Keratinocyte (primary cell): ENCODE measurements around the gene CNTNAP2. TPM values are rescaled to one million over a fixed set of nuclear protein-coding genes. Genes with fewer than 3 reads are reported as not detected.

Source experiments
- DNase-seq: peaks from one replicate; pipeline ENCODE4 v3.0.0-alpha.2; 2011; ENCODE audit warnings: low read depth, missing footprints, low spot score
- FAIRE-seq: peaks from 2 replicates; lab custom pipeline; 2011; peaks lifted over from hg19 to GRCh38; lab: Jason Lieb, UNC
- H2AFZ ChIP-seq: 2 replicates; pipeline ENCODE4 v1.6.0; 2012; ENCODE audit warnings: low read length, control low read depth, inconsistent platforms; ENCODE audit not compliant: control insufficient read depth
- H3K27ac ChIP-seq: 2 replicates; pipeline ENCODE4 v1.5.1; 2011; ENCODE audit warnings: low read length; ENCODE audit not compliant: control insufficient read depth, insufficient read depth
- H3K27me3 ChIP-seq: 3 replicates; pipeline ENCODE4 v1.6.0; 2011; ENCODE audit warnings: low read length; ENCODE audit not compliant: control insufficient read depth, insufficient read depth; ENCODE audit errors: extremely low read depth
- H3K36me3 ChIP-seq, 2 experiments: 2 replicates in 1 of 2; 3 replicates in 1 of 2; pipeline ENCODE4 v1.5.1; 2011; ENCODE audit warnings: low read length in 2 of 2, mild to moderate bottlenecking in 1 of 2; ENCODE audit not compliant: control insufficient read depth in 2 of 2, insufficient read depth in 2 of 2; ENCODE audit errors: extremely low read depth in 1 of 2
- H3K4me1 ChIP-seq: 3 replicates; pipeline ENCODE4 v1.5.1; 2011; ENCODE audit warnings: low read length; ENCODE audit not compliant: control insufficient read depth, insufficient read depth; ENCODE audit errors: extremely low read depth
- H3K4me2 ChIP-seq: 3 replicates; pipeline ENCODE4 v1.6.0; 2011; ENCODE audit warnings: low read depth, low read length; ENCODE audit not compliant: control insufficient read depth, insufficient read depth; ENCODE audit errors: extremely low read depth
- H3K4me3 ChIP-seq, 3 experiments: fragments of 200-600 bp in 1 of 3; sonication (generic) in 1 of 3; 2 replicates in 2 of 3; 3 replicates in 1 of 3; pipeline ENCODE4 v1.5.1; 2011 to 2016; ENCODE audit warnings: low read length in 3 of 3, mild to moderate bottlenecking in 3 of 3, control low read depth in 2 of 3, inconsistent platforms in 1 of 3, low read depth in 1 of 3, mixed read lengths in 1 of 3, mixed run types in 1 of 3, moderate library complexity in 1 of 3; ENCODE audit not compliant: control insufficient read depth in 2 of 3, insufficient read depth in 2 of 3; ENCODE audit errors: extremely low read depth in 1 of 3
- H3K79me2 ChIP-seq: 2 replicates; pipeline ENCODE4 v1.6.0; 2012; ENCODE audit warnings: low read length; ENCODE audit not compliant: control insufficient read depth, insufficient read depth
- H3K9ac ChIP-seq: 3 replicates; pipeline ENCODE4 v1.6.0; 2011; ENCODE audit warnings: low read length; ENCODE audit not compliant: control insufficient read depth, insufficient read depth; ENCODE audit errors: extremely low read depth
- H3K9me1 ChIP-seq: 3 replicates; pipeline ENCODE4 v1.6.0; 2011; ENCODE audit warnings: low read length; ENCODE audit not compliant: control insufficient read depth, insufficient read depth; ENCODE audit errors: extremely low read depth
- H3K9me3 ChIP-seq: 2 replicates; pipeline ENCODE4 v1.5.1; 2012; ENCODE audit warnings: low read depth, low read length; ENCODE audit not compliant: control insufficient read depth
- H4K20me1 ChIP-seq: 3 replicates; pipeline ENCODE4 v1.6.0; 2011; ENCODE audit warnings: low read length; ENCODE audit not compliant: control insufficient read depth, insufficient read depth; ENCODE audit errors: extremely low read depth
- EZH2 ChIP-seq: IDR thresholded peaks from one replicate; pipeline ENCODE4 v1.6.1; 2012; ENCODE audit warnings: inconsistent platforms, mild to moderate bottlenecking, low read length, moderate library complexity
- dilution Hi-C: fragments of 300-500 bp; cut with MboI; formaldehyde crosslinking; loops from one replicate; pipeline ENCODE4 v1.7.0; 2020; ENCODE audit warnings: low sequenced_read_pairs; ENCODE audit not compliant: extremely low pct_ligation_motif_present
- polyA plus RNA-seq, 5 experiments: library from polyadenylated mRNA; depleted of rRNA in 3 of 5; stranded (reverse) in 3 of 5; stranded (forward) in 1 of 5; unstranded in 1 of 5; fragments of >200 nt; gene quantifications; 1 replicate in 1 of 5; 2 replicates in 3 of 5; 3 replicates in 1 of 5; pipeline versions ENCODE4 v1.2.1 to v1.2.3, GENCODE V29; 2011 to 2012; ENCODE audit warnings: missing spikeins in 2 of 5, low read depth in 1 of 5, low replicate concordance in 1 of 5
- TF ChIP-seq, protein P1 (sequence below), 3 experiments: IDR thresholded peaks in 1 of 3; conservative IDR thresholded peaks in 1 of 3; optimal IDR thresholded peaks in 1 of 3; 2 replicates in 2 of 3; 3 replicates in 1 of 3; pipeline versions ENCODE3 to v1.5.1; 2011; ENCODE audit warnings: low read length in 3 of 3, mild to moderate bottlenecking in 3 of 3, moderate library complexity in 2 of 3, control low read depth in 1 of 3, inconsistent platforms in 1 of 3; ENCODE audit not compliant: insufficient read depth in 2 of 3; ENCODE audit errors: extremely low read depth in 1 of 3

CNTNAP2 gene
- polyA plus RNA-seq, 1 donor (not counting 4 experiments of a cell fraction or from before 2014, with no cell fraction given) = 1.4 TPM

DNA sequence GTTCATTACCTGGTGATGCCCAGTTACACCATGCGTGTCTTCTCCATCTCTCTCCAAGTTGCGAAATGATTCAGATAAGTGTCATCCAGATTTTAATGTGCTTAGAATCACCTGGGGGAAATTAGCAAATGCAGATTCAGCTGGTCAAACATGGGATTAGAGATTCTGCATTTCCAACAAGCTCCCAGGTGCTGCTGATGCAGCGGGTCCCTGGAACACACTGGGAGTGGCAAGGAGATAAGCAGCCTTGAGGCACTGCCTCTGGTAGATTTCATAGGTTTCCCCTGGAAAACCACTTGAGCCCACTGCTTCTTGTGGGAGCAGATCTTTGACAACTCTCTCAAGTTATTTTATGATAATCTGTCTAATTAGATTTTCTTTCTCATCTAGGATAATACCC is 2278.0 kb downstream of the CNTNAP2 start:
- FAIRE-seq (no peak), DNase-seq (no peak)
- Histone ChIP-seq H3K9me3 (no peaks in the 10 kb centered on the region), H3K9ac (no peak overlapping the region), H3K27ac (no peak overlapping the region), H3K9me1 (no peaks in the 10 kb centered on the region), H3K27me3 (no peaks in the 10 kb centered on the region), H3K4me3 (no peak overlapping the region), H4K20me1 (no peaks in the 10 kb centered on the region), H3K4me2 (no peak overlapping the region), H2AFZ (no peak overlapping the region), H3K4me1 (peaks cover 9% of the 10 kb centered on the region), H3K36me3 (no peaks in the 10 kb centered on the region), H3K79me2 (no peaks in the 10 kb centered on the region)
- TF ChIP-seq EZH2 = no peak
- TF ChIP-seq, protein P1, sequence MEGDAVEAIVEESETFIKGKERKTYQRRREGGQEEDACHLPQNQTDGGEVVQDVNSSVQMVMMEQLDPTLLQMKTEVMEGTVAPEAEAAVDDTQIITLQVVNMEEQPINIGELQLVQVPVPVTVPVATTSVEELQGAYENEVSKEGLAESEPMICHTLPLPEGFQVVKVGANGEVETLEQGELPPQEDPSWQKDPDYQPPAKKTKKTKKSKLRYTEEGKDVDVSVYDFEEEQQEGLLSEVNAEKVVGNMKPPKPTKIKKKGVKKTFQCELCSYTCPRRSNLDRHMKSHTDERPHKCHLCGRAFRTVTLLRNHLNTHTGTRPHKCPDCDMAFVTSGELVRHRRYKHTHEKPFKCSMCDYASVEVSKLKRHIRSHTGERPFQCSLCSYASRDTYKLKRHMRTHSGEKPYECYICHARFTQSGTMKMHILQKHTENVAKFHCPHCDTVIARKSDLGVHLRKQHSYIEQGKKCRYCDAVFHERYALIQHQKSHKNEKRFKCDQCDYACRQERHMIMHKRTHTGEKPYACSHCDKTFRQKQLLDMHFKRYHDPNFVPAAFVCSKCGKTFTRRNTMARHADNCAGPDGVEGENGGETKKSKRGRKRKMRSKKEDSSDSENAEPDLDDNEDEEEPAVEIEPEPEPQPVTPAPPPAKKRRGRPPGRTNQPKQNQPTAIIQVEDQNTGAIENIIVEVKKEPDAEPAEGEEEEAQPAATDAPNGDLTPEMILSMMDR (optimal IDR thresholded peaks at IDR 0.05 in 1 of 3, IDR thresholded peaks at IDR 0.05 in 1 of 3, conservative IDR thresholded peaks at IDR 0.05 in 1 of 3; ENCODE audit: extremely low read depth in 1 of 3, insufficient read depth in 2 of 3, low read length in 3 of 3) = no peak
- dilution Hi-C loops = no loop called here

DNA sequence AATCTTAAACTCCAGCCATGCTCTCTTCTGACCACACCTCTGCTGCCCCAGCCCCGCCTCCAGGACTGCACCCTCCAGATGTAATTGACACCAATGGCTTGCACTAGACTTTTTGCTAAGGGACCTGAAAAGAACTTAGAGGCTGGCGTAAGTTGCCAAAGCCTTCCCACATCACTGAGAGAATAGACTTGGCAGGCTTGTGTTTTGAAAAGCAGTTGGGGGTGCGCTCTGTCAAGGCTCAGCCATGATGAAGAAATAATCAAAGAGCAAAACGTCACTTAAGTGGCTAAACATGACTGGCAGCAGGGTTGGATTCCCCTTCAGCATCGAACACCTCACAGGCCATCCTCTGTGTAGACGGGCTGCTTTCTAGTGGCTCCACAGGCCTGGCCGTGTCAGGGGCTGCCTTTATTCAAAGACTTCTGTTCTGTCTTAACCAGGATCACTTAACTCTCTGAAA is 2278.8 kb downstream of the CNTNAP2 start:
- no peaks in the 10 kb centered on the region for H4K20me1 ChIP-seq
- H2AFZ ChIP-seq = no peak overlapping the region
- H3K9ac ChIP-seq = no peak overlapping the region
- no peaks in the 10 kb centered on the region for H3K9me1 ChIP-seq
- no peak overlapping the region for H3K4me2 ChIP-seq
- FAIRE-seq (no peak), DNase-seq (no peak)
- H3K27me3 ChIP-seq = no peaks in the 10 kb centered on the region
- peaks cover 9% of the 10 kb centered on the region for H3K4me1 ChIP-seq
- H3K9me3 ChIP-seq = no peaks in the 10 kb centered on the region
- no peak overlapping the region for H3K27ac ChIP-seq
- H3K4me3 ChIP-seq = no peak overlapping the region
- no peaks in the 10 kb centered on the region for H3K79me2 ChIP-seq
- dilution Hi-C loops = no loop called here
- no peaks in the 10 kb centered on the region for H3K36me3 ChIP-seq
- TF ChIP-seq EZH2 = no peak
- TF ChIP-seq, protein P1 (optimal IDR thresholded peaks at IDR 0.05 in 1 of 3, IDR thresholded peaks at IDR 0.05 in 1 of 3, conservative IDR thresholded peaks at IDR 0.05 in 1 of 3; ENCODE audit: extremely low read depth in 1 of 3, insufficient read depth in 2 of 3, low read length in 3 of 3) = no peak
